GM21619 (cell line): ENCODE measurements around the gene UBE4B.

ENCODE experiments used
- ATAC-seq: cut with Tn5 transposase; IDR thresholded peaks from one replicate; pipeline ENCODE4 v1.9.1; 2021; ENCODE audit not compliant: unreplicated experiment

Gene UBE4B

GRCh38 chr1:10108948-10109708 is 76.4 kb downstream of the UBE4B start:
- ATAC-seq: no peak

DNA sequence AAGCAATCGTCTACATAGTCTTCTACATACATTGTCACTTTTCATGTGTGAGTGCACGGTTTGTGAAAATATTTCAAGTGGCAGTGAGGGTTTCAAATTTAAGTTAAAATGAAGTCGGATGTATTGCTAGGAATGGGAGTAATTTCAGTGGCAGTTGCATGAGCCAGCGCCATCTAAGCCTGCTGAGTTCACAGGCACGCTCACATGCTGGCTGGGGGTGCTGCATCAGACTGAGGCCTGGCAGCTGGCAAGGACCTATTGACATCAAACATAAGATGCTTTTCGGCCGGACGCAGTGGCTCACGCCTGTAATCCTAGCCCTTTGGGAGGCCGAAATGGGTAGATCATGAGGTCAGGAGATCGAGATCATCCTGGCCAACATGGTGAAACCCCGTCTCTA is 80.7 kb downstream of the UBE4B start:
- no peak for ATAC-seq

GRCh38 chr1:10114746-10115145 is 82.0 kb downstream of the UBE4B start:
- no peak for ATAC-seq

DNA sequence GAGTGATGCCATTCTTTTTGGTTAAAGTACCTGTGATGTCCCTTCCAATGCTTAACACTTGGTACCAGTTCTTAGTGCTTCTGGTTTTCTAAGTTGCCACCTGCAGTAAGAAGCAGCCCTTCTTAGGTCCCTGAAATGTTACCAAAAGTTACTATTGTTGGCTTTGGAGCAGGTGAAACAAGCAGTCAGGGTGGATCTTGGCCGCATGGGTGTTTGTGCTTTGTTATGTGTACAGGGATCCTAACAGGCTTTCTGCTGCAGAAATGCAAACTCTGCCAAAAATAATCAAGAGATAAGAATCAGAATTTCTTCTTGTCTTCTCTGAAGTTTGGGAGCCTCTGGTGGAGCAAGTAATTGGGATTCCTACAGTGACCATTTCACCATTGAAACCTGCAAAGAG is 84.4 kb downstream of the UBE4B start:
- no peak for ATAC-seq

DNA sequence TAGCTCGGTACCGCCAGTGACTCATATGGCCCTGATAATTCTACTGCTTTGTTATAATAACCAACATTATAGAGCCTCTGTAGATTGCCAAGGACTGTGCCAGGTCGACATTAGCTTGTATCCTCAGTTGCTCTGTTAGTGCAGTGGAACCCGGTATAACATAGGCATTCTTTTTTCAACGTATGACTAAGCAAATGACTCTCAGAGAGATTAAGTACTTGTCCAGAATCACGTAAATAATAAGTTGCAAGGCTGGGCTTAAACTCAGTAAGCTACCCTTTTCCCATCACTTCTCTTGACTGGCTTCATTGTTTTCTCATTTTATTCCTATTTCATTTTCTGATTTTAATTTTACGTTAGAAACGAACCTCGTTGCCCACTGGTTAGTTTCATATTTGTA is 85.1 kb downstream of the UBE4B start:
- no peak for ATAC-seq

- no peak for ATAC-seq
These were observed 88.9 kb downstream of the UBE4B start for GRCh38 chr1:10121688-10122087.

DNA sequence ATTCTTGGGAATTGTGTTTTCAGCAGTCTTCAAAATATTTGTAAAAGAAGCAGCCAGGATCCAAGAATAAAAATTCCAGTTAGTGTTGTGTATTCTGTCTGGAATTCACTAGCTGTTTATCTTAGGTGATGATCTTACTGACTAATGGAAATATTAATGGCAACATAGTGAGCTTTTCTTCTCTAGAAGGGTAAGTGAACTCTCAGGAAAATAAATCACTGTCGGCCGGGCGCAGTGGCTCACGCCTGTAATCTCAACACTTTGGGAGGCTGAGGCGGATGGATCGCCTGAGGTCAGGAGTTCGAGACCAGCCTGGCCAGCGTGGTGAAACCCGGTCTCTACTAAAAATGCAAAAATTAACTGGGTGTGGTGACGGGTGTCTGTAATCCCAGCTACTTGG is 90.2 kb downstream of the UBE4B start:
- ATAC-seq: no peak

DNA sequence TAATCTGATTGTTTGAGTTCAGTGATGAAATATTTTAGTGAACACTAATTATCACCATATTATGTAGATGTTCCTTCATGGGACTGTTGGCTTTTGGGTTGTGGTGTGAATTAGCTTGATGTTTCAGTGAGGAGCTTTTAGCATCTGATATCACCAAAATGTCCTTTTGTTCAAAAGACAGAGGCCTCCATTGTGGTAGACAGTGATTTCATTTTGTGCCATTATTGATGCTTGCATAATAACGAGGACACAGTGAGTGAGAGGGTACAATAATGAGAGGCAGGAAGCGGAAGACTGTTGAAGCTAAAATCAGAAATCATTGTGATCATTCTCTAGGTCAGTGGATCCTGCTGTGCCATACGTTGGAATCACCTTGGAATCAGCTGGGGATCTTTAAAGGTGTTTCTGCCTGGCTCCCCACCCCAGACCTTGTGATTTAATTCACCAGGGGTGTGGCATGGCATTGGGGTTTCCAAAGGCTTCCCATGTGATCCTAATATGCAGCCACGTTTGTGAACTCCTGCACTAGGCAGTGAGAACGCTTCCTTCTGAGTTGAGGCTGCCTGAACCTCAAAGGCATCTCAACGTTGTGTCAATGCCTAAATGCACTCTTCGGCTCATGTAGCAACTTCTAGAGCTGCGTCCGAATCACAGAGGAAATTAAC is 95.5 kb downstream of the UBE4B start:
- no peak for ATAC-seq

DNA sequence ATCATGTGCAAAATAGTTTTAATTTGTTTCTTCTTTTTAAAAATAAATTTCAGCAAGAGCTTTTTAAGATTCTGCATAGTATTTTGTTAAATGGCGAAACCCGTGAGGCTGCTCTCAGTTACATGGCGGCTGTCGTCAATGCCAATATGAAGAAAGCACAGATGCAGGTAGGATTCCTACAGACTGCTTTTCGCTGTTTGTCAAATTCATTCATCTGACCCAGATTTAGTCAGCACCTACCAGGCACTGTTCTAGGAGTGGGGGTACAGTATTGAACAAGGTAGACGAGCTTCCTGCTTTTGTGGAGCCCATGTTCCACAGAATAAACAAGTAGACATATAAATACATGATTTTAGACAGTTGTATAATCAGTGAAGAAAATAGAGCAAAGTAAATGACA is 99.6 kb downstream of the UBE4B start:
- no peak for ATAC-seq

DNA sequence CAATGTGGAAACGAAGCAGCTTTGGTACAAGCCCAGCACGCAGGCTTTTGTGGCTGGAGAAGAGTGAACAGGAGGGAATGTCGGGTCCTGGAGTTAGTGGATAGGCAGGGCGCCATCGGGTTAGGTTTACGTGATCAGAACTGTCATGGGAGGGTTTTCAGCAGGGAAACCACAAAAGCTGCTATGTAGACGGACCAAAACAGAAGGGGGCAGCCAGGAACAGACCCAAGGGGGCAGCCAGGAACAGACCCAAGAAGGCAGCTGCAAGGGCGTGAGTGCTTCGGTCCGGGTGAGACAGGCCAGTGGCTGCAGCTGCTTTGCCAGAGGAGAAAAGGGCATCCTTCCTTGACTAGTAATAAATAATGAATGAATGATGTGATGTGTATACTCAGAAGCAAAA is 100.1 kb downstream of the UBE4B start:
- no peak for ATAC-seq

GRCh38 chr1:10140981-10141380 is 108.2 kb downstream of the UBE4B start:
- ATAC-seq: no peak

DNA sequence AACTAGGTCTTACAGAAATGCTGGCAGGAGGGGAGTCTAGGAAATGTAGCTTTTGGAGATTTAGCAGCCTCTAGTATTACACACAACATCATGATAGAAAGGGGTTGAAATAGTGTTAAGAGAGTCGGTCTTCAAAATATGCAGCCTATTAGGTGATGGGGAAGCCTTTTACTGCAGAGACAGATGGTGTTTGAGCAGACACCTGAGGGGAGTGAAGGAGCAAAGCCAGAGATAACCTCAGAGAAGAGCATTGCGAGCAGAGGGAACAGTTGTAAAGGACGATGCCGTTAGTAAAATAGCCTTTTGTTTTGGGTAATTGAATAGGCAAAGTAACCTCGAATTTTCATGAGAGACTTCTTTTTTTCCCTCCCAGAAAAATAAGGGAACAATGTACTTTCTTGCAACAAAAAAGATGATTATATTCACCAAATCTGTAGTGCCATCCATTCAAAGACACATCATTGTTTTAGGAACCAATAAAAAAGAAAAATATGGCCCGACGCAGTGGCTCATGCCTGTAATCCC is 111.3 kb downstream of the UBE4B start:
- ATAC-seq: no peak

GRCh38 chr1:10146391-10146790 is 113.6 kb downstream of the UBE4B start:
- no peak for ATAC-seq

GRCh38 chr1:10149231-10149630 is 116.5 kb downstream of the UBE4B start:
- no peak for ATAC-seq

DNA sequence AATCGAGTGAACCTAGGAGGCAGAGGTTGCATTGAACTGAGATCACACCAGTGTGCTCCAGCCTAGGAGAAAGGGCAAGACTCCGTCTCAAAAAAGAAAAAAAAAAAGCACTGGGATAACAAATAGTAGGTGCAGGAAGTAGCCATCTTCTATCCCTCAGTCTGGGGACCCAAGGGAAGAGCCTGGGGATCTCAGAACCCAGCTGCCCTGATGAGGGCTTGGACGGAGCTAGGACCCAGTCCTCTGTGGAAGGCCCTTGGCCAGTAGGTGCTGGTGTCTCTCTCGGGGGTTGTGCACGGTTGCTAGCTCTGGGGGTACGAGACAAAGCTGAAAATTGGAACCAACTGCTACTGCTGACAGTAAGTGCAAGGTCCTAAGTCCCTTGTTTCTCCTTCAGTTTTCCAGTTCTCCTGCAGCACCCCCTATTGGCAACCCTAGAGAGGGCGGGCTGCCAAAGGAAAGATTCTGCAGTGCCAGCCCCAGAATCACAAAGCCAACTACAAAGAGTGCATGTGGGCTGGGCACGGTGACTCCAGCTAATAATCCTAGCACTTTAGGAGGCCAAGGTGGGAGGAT is 120.0 kb downstream of the UBE4B start:
- no peak for ATAC-seq

GRCh38 chr1:10155087-10155712 is 122.4 kb downstream of the UBE4B start:
- no peak for ATAC-seq

DNA sequence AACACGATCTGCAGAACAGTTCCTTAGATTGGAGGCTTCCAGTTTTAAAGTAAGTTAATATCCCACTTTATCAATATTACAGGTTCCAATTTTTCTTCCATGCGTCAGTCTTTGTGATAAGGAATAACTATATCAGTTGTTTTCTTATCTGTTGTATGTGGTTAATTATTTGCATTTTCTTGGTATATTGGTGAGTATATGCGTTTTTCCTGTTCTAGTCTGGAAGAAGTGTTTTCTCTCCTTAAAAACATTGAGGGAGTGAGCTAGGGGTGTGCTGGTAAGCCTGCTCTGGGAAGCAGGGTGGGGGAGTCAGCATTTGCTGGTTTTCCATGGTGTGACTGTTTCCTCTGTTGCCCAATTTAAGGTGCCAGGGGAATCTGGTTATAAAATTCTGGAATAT is 127.4 kb downstream of the UBE4B start:
- ATAC-seq: no peak

- no peak for ATAC-seq
These were observed 128.2 kb downstream of the UBE4B start for GRCh38 chr1:10160907-10161490.

- ATAC-seq: no peak
These were observed 129.0 kb downstream of the UBE4B start for GRCh38 chr1:10161541-10162290.

- no peak for ATAC-seq
These were observed 136.3 kb downstream of the UBE4B start for GRCh38 chr1:10168912-10169514.
